HG03039 (cell line): ENCODE data around the gene TNPO3.
"Not testable (repeated sequence)": the region's sequence is repeated elsewhere in the genome, so short reads cannot be mapped to it uniquely, and the experiment has no call there.

Source experiments
- ATAC-seq: cut with Tn5 transposase; IDR thresholded peaks from one replicate; pipeline ENCODE4 v1.9.1; 2021; ENCODE audit warnings: mild to moderate bottlenecking, moderate library complexity; ENCODE audit not compliant: unreplicated experiment

TNPO3 gene

GRCh38 chr7:129017933-129018538 lies 36.9 kb downstream of the TNPO3 start:
- no peak for ATAC-seq

GRCh38 chr7:129017264-129017663 lies 37.6 kb downstream of the TNPO3 start:
- no peak for ATAC-seq

DNA sequence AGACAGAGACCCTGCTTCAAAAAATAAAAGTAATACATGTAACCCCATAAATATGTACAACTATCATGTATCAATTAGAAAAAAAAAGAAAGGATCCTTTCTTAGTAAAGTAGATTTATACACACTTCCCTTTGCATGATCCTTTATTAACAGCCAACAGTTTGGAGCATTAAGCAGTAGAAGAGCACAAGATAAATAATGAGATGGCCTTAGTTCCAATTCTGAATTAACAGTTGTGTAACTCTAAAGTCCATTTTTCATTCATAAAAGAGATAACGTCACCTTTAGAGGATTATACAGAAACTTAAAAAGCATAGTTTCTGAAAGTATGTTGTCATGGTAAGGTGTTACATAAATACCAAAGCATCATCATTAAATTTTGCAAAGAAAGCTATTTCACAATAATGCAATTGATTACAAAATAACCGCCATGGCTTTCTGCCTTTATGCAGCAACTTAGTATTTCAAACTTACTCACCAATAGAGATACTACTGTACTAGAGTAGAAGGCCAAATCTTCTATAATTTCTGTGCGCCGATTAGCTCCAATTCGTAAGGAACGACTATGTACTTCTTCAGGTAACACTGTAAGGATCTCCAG lies 40.3 kb downstream of the TNPO3 start:
- ATAC-seq = no peak

GRCh38 chr7:129013048-129013724 lies 41.7 kb downstream of the TNPO3 start:
- ATAC-seq = no peak

- no peak for ATAC-seq
These were observed 42.3 kb downstream of the TNPO3 start for GRCh38 chr7:129012641-129013040.

GRCh38 chr7:129010075-129010474 lies 44.8 kb downstream of the TNPO3 start:
- ATAC-seq = no peak

- ATAC-seq = no peak
These were observed 45.5 kb downstream of the TNPO3 start for GRCh38 chr7:129009437-129009836.

DNA sequence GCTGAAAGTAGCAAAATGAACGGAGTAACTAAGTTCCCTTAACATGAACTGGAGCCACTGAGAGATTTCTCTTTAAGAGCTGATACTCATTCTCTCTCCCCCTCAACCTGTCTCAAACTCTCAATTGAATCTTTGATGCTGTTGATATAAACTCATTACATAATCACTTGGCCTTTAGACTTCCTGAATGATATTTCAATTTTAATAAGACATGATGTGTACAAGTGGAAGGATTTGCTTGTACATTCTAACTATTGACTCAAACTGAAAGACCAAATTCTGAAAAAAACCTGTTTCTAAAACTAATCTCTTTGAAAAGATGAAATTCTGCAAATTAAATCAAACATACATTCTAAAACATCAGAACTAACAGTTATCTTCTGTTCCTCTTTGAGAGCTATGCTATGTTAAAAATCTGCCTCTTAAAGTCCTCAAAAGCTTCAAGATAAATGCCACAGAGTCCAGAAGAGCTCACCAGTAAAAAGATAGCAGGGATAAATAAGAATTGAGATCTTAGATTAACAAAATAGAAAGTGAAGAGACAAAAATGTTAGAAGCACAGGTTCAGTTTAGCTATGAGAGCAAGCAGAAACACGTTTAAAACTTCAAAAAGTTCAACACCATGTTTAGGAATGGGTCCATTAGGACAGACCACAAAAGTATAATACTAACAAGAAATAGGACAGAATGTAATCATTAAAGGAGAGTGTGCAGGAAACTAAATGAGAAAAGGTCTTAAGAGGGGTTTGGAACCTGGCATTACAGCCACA lies 46.1 kb downstream of the TNPO3 start:
- no peak for ATAC-seq

DNA sequence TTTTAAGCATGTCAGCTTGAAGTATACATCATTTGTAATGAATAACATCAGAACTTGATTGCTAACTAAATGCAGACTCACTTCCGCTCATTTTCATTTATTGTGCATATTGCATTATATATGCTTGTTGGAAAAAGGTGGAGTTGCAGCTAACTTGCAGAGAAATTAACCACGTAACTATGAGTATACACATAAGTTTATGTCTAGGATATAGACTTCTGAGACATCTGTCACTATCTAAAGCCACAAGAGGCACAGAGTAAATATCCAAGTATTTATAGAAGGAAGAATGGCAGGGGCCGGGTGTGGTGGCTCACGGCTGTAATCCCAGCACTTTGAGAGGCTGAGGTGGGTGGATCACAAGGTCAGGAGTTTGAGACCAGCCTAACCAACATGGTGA lies 47.3 kb downstream of the TNPO3 start:
- no peak for ATAC-seq

- ATAC-seq = no peak
These were observed 48.1 kb downstream of the TNPO3 start for GRCh38 chr7:129006636-129007414.

GRCh38 chr7:129005186-129005585 lies 49.7 kb downstream of the TNPO3 start:
- ATAC-seq = no peak

- ATAC-seq = no peak
These were observed 57.7 kb downstream of the TNPO3 start for GRCh38 chr7:128997181-128997580.

- not testable (repeated sequence) for ATAC-seq
These were observed 60.4 kb downstream of the TNPO3 start for GRCh38 chr7:128994560-128994959.

- ATAC-seq = no peak
These were observed 61.5 kb downstream of the TNPO3 start for GRCh38 chr7:128993419-128993818.

DNA sequence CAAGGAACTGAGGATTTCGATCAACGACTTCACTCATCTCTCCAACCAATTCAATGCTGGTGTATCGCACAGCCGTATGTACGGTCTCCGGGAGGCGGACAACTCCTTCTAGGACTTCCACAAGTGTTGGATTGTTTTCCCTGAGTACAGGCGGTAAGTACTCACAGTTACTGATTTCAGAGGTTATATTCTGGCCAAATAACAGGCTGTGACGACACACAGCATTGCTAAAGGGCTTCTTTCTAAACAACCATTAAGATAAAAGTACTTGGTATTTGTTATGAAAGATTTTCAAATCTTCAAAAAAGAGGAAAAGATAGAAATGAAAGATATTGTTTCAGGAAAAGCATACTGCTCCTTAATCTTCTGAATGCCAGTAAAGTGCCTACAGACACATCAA lies 65.0 kb downstream of the TNPO3 start:
- no peak for ATAC-seq

DNA sequence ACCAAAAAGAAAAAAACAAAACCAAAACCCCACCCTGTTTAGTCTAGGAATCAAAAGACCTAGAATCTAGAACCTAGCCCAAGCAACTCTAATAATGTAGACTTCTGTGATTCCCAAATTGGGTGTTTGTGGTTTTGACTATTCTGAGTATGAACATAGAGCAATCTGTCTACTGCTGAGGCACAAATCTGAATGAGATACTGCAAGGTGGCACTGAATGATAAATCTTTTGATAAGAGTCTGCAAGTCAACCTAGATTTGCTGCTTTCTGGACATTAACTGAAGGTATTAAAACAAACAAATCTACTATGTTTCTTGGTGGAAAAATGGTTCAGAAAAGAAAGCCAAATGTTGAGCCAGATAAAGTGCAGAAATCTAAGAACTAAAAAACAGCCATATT lies 66.5 kb downstream of the TNPO3 start:
- no peak for ATAC-seq

DNA sequence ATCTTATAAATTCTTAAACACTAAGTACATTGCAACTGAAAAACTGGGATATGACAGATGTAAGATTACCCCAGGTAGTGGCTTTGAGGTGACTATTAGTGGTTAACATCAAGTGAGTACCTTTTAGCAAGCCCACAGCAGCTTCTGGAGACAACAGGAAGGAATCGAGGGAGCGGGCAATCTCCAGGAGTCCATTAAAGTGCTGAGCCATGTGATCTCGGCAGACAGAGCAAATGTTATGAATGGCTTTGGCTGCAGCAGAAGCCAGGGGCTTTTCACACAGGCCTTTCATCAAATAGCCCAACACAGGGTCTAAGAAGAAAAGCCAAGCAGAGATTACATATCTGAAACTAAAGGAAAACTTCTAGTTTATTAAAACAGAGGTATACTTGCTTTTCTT lies 68.3 kb downstream of the TNPO3 start:
- ATAC-seq = no peak

DNA sequence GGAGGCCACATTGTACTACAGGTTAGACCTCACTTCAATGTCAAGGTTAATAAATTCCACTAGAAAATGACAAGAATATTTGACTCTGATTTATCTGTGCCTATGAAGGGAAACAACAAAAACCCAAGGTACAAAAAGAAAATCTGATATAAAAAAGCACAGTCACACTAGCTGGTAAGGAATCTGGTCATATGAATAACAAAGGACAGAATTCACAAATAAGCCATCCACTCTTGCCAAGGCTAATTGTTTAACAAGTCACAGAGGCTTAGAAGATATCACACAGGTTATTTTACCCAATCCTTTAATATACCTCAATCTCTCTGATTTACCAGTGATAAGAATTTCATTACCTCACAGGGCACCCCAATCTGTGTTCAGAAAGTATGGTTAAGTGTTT lies 69.3 kb downstream of the TNPO3 start:
- no peak for ATAC-seq

DNA sequence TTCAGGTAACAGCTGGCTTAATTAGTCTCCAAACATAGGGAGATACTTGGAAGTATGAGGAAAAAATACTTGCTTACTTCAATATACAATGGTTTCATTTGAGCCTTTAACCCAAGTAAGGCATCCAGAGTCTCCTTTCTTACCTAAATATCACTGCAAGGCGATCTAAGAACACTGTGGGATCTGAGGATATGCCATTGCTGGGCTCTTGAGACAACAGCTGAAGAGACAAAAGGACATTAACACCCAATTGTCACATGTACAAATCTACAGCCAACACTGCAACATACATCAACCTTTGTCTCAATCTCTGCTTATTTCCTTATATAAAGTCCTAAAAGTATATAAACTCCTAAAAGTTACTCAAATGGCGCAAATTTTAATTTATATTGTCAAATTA lies 72.8 kb downstream of the TNPO3 start:
- no peak for ATAC-seq

- ATAC-seq = no peak
These were observed 80.5 kb downstream of the TNPO3 start for GRCh38 chr7:128974241-128974934.
